DND-41 (cell line): Measurements from ENCODE around the gene CEACAM3.
A peak's percentile ranks its signal among the peaks of the same experiment; 100 is the strongest.
"Not testable (repeated sequence)": the region's sequence is repeated elsewhere in the genome, so short reads cannot be mapped to it uniquely, and the experiment has no call there.

Source experiments
- ATAC-seq: fragments of 200-7000 bp; cut with Tn5 transposase; 3 replicates; pipeline ENCODE4 v1.9.1; 2021; ENCODE audit warnings: low read depth; ENCODE audit not compliant: insufficient read depth
- DNase-seq: peaks from one replicate; pipeline ENCODE4 v3.0.0-alpha.2; 2020
- H2AFZ ChIP-seq: 2 replicates; pipeline ENCODE4 v1.6.0; 2012; ENCODE audit warnings: low read depth, low read length
- H3K27ac ChIP-seq: 2 replicates; pipeline ENCODE4 v1.5.1; 2012; ENCODE audit warnings: low read length, inconsistent platforms
- H3K27me3 ChIP-seq: fragments of 200-600 bp; sonication (generic); 2 replicates; pipeline ENCODE4 v1.6.0; 2012; ENCODE audit warnings: low read length, mild to moderate bottlenecking, inconsistent platforms; ENCODE audit not compliant: insufficient read depth, poor library complexity
- H3K36me3 ChIP-seq: 2 replicates; pipeline ENCODE4 v1.5.1; 2012; ENCODE audit warnings: low read length, inconsistent platforms; ENCODE audit not compliant: insufficient read depth
- H3K4me1 ChIP-seq: 2 replicates; pipeline ENCODE4 v1.5.1; 2012; ENCODE audit warnings: mild to moderate bottlenecking, low read length; ENCODE audit not compliant: insufficient read depth
- H3K4me2 ChIP-seq: 2 replicates; pipeline ENCODE4 v1.6.0; 2012; ENCODE audit warnings: mild to moderate bottlenecking, moderate library complexity, low read length, inconsistent platforms; ENCODE audit not compliant: insufficient read depth
- H3K4me3 ChIP-seq, 2 experiments: fragments of 200-600 bp in 1 of 2; shearing (Covaris generic) in 1 of 2; 2 replicates each; pipeline ENCODE4 v1.5.1; 2012 to 2016; ENCODE audit warnings: inconsistent platforms in 2 of 2, low read length in 2 of 2, mild to moderate bottlenecking in 2 of 2, low read depth in 1 of 2, moderate library complexity in 1 of 2
- H3K79me2 ChIP-seq: 2 replicates; pipeline ENCODE4 v1.6.0; 2012; ENCODE audit warnings: low read length, inconsistent platforms; ENCODE audit not compliant: insufficient read depth
- H3K9ac ChIP-seq: 2 replicates; pipeline ENCODE4 v1.6.0; 2012; ENCODE audit warnings: low read depth, mild to moderate bottlenecking, inconsistent platforms, low read length, moderate library complexity
- H3K9me3 ChIP-seq: 2 replicates; pipeline ENCODE4 v1.5.1; 2012; ENCODE audit warnings: low read length, moderate library complexity, mild to moderate bottlenecking, inconsistent platforms; ENCODE audit not compliant: insufficient read depth, severe bottlenecking
- H4K20me1 ChIP-seq: 2 replicates; pipeline ENCODE4 v1.6.0; 2012; ENCODE audit warnings: low read length; ENCODE audit not compliant: insufficient read depth
- CTCF ChIP-seq: IDR thresholded peaks from 2 replicates; pipeline ENCODE4 v1.5.1; 2012; ENCODE audit warnings: borderline replicate concordance, low read length, moderate library complexity, mild to moderate bottlenecking; ENCODE audit not compliant: poor library complexity, severe bottlenecking; ENCODE audit errors: extremely low read depth
- EZH2 ChIP-seq: IDR thresholded peaks from 3 replicates; pipeline ENCODE4 v1.6.1; 2012; ENCODE audit warnings: borderline replicate concordance, low read depth, mild to moderate bottlenecking, moderate library complexity, low read length, inconsistent platforms; ENCODE audit not compliant: severe bottlenecking

CEACAM3 gene

GRCh38 chr19:41796362-41796761 is at the start of gene CEACAM3:
Gene CEACAM3, plus strand, starts transcription at chr19:41796587. Its CDS starts 91 bp downstream, at chr19:41796678.
- H3K36me3 ChIP-seq = no peaks in the 10 kb centered on the region
- H3K79me2 ChIP-seq = no peaks in the 10 kb centered on the region
- H3K4me2 ChIP-seq = no peak within 1 kb of the TSS
- H3K27ac ChIP-seq = no peak within 1 kb of the TSS
- H3K4me1 ChIP-seq = no peaks in the 10 kb centered on the region
- H2AFZ ChIP-seq = no peak within 1 kb of the TSS
- no peaks in the 10 kb centered on the region for H4K20me1 ChIP-seq
- no peak within 1 kb of the TSS for H3K9ac ChIP-seq
- H3K4me3 ChIP-seq = no peak within 1 kb of the TSS
- H3K9me3 ChIP-seq = no peaks in the 10 kb centered on the region
- TF ChIP-seq EZH2 = no peak
- TF ChIP-seq CTCF = no peak
- peaks cover 22% of the 10 kb centered on the region for H3K27me3 ChIP-seq
- ATAC-seq (no peak), DNase-seq (no peak)

- Histone ChIP-seq H3K27ac (no peak overlapping the region), H4K20me1 (no peaks in the 10 kb centered on the region), H3K9ac (no peak overlapping the region), H3K4me3 (no peak overlapping the region), H3K36me3 (no peaks in the 10 kb centered on the region), H2AFZ (0 out of 2 replicates have a peak overlapping the region, but pooled peaks have one; percentile 5), H3K27me3 (peaks cover 14% of the 10 kb centered on the region), H3K79me2 (no peaks in the 10 kb centered on the region), H3K4me2 (no peak overlapping the region), H3K4me1 (no peaks in the 10 kb centered on the region), H3K9me3 (no peaks in the 10 kb centered on the region)
- peak; percentile 78 for ATAC-seq
- TF ChIP-seq EZH2 (peak; percentile 45), CTCF (peak; percentile 64)
- peak; percentile 43 for DNase-seq
Observed at GRCh38 chr19:41746593-41747227, 49.7 kb upstream of the CEACAM3 start.

- ATAC-seq = no peak
- Histone ChIP-seq H3K36me3 (no peaks in the 10 kb centered on the region), H3K4me3 (no peak overlapping the region), H3K9me3 (no peaks in the 10 kb centered on the region), H3K27me3 (peaks cover 14% of the 10 kb centered on the region), H2AFZ (no peak overlapping the region), H4K20me1 (peaks cover 2% of the 10 kb centered on the region; the same call in 1 of the 2 replicates), H3K79me2 (no peaks in the 10 kb centered on the region), H3K4me2 (no peak overlapping the region), H3K9ac (no peak overlapping the region), H3K27ac (no peak overlapping the region), H3K4me1 (no peaks in the 10 kb centered on the region)
- TF ChIP-seq EZH2 (no peak), CTCF (no peak)
- no peak for DNase-seq
Observed at GRCh38 chr19:41748012-41748411, 48.4 kb upstream of the CEACAM3 start.

GRCh38 chr19:41750248-41751134 is 45.9 kb upstream of the CEACAM3 start:
- not testable (repeated sequence) for H3K4me1 ChIP-seq, H3K9me3 ChIP-seq, H3K27ac ChIP-seq, H3K27me3 ChIP-seq, H2AFZ ChIP-seq, H3K4me2 ChIP-seq, H4K20me1 ChIP-seq, H3K79me2 ChIP-seq, H3K4me3 ChIP-seq, DNase-seq, H3K36me3 ChIP-seq, ATAC-seq, H3K9ac ChIP-seq
